ENCODE results near the gene ZFYVE19. TPM values are rescaled to one million over a fixed set of nuclear protein-coding genes. Genes with fewer than 3 reads are reported as not detected.

ZFYVE19 gene
- total RNA-seq, 2 experiments from 2014 or later = 22.8 to 29.3 TPM

DNA sequence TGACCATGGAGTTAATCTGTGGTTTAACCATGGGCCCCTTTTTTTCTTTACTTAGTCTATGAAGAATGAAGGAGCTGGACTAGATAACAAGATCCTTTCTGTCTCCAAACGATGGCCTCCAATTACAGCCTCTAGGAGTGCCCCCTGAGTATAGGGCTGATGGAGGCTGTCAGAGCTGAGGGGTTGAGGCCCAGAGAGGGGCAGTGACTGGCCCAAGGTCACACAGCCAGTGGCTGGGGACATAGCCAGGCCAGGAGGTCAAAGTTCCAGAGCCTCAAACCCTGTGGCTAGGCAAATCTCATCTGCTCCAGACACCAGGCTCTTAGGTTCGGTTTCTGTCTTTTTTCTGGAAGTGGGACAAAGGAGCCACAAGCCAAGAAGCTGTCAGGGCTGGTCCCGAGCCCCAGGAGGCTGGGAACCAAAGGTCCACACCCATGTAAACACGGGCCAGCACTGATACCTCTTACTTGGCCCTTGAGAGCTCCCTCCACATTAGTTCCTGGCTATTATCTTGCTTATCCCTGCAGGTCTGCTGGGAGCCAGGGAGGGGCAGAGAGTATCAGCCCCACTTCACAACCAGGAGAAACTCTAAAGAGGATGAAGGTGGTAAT lies 56.9 kb downstream of the ZFYVE19 start:
- TF ChIP-seq EZH2phosphoT487 (IDR thresholded peaks at IDR 0.05; ENCODE audit: borderline replicate concordance, low read depth, low read length) = no peak
- TF ChIP-seq, protein P1, sequence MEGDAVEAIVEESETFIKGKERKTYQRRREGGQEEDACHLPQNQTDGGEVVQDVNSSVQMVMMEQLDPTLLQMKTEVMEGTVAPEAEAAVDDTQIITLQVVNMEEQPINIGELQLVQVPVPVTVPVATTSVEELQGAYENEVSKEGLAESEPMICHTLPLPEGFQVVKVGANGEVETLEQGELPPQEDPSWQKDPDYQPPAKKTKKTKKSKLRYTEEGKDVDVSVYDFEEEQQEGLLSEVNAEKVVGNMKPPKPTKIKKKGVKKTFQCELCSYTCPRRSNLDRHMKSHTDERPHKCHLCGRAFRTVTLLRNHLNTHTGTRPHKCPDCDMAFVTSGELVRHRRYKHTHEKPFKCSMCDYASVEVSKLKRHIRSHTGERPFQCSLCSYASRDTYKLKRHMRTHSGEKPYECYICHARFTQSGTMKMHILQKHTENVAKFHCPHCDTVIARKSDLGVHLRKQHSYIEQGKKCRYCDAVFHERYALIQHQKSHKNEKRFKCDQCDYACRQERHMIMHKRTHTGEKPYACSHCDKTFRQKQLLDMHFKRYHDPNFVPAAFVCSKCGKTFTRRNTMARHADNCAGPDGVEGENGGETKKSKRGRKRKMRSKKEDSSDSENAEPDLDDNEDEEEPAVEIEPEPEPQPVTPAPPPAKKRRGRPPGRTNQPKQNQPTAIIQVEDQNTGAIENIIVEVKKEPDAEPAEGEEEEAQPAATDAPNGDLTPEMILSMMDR (conservative IDR thresholded peaks at IDR 0.05; ENCODE audit: low read length) = no peak
- H2AFZ ChIP-seq (ENCODE audit: low read length) = no peak overlapping the region
- CTCF ChIA-PET (ENCODE audit: unreplicated experiment) = no interaction called here

More for the DNA sequence above, 56.9 kb downstream of the ZFYVE19 start:
- no peak overlapping the region for H3K27ac ChIP-seq (ENCODE audit: low read depth, low read length, poor library complexity, severe bottlenecking)
- H3K4me3 ChIP-seq (ENCODE audit: low read depth, low read length, poor library complexity, severe bottlenecking) = no peak overlapping the region
- no peaks in the 10 kb centered on the region for H3K9me2 ChIP-seq (ENCODE audit: insufficient read depth, low read length)
- peaks cover 7% of the 10 kb centered on the region for H3K4me1 ChIP-seq (ENCODE audit: insufficient read depth, low read length, poor library complexity, severe bottlenecking)
- no peaks in the 10 kb centered on the region for H3K9me3 ChIP-seq (ENCODE audit: low read length)
- BruUV-seq (replicated peaks) = no TSS peak
- POLR2A ChIA-PET = no interaction called here
- no peaks in the 10 kb centered on the region for H3K36me3 ChIP-seq (ENCODE audit: insufficient read depth, low read length)
- no peaks in the 10 kb centered on the region for H4K20me1 ChIP-seq (ENCODE audit: insufficient read depth, low read length)
- no peaks in the 10 kb centered on the region for H3K79me2 ChIP-seq (ENCODE audit: insufficient read depth, low read depth, low read length)
- DNase-seq (ENCODE audit: low spot score) = no peak
- intact Hi-C loops (cut with micrococcal nuclease; ENCODE audit: unreplicated experiment) = no loop called here
- no peak overlapping the region for H3K4me2 ChIP-seq (ENCODE audit: low read length)

Small RNAs within 50 kb of the gene (small RNA-seq; reads per million reads assigned to genes)
- gene SUMO2P15 = not detected

Other genes starting within 250 kb of the ZFYVE19 start
- 10.3 and 15.1 TPM in 2 replicates for gene CCDC32, start 242.0 kb upstream of the ZFYVE19 start, total RNA-seq (2014; rRNA removed; shearing (Covaris generic))
- gene CCDC32, start 242.0 kb upstream of the ZFYVE19 start, total RNA-seq (2022) = 14.3 and 14.9 TPM in 2 replicates
- 26.4 and 27.7 TPM in 2 replicates for gene RPUSD2, start 237.8 kb upstream of the ZFYVE19 start, total RNA-seq (2014; rRNA removed; shearing (Covaris generic))
- gene RPUSD2, start 237.8 kb upstream of the ZFYVE19 start, total RNA-seq (2022) = 15.7 and 18.9 TPM in 2 replicates
- gene KNL1, start 212.8 kb upstream of the ZFYVE19 start, total RNA-seq (2014; rRNA removed; shearing (Covaris generic)) = 51.3 and 66.9 TPM in 2 replicates
- 58.7 and 62.3 TPM in 2 replicates for gene KNL1, start 212.8 kb upstream of the ZFYVE19 start, total RNA-seq (2022)
- gene RAD51, start 111.9 kb upstream of the ZFYVE19 start, total RNA-seq (2014; rRNA removed; shearing (Covaris generic)) = 45.8 and 61.9 TPM in 2 replicates
- 86.8 and 107 TPM in 2 replicates for gene RAD51, start 111.9 kb upstream of the ZFYVE19 start, total RNA-seq (2022)
- 10.7 and 14.9 TPM in 2 replicates for gene RMDN3, start 51.8 kb upstream of the ZFYVE19 start, total RNA-seq (2014; rRNA removed; shearing (Covaris generic))
- 21.5 and 23.7 TPM in 2 replicates for gene RMDN3, start 51.8 kb upstream of the ZFYVE19 start, total RNA-seq (2022)
- gene GCHFR, start 43.0 kb upstream of the ZFYVE19 start, total RNA-seq (2014; rRNA removed; shearing (Covaris generic)) = 97.4 and 113 TPM in 2 replicates
- 66.0 and 75.7 TPM in 2 replicates for gene GCHFR, start 43.0 kb upstream of the ZFYVE19 start, total RNA-seq (2022)
- gene C15orf62, start 37.1 kb upstream of the ZFYVE19 start, total RNA-seq (2014; rRNA removed; shearing (Covaris generic)) = 4.0 and 4.7 TPM in 2 replicates
- gene C15orf62, start 37.1 kb upstream of the ZFYVE19 start, total RNA-seq (2022) = 2.4 and 2.7 TPM in 2 replicates
- gene DNAJC17, start 384 bp downstream of the ZFYVE19 start, total RNA-seq (2014; rRNA removed; shearing (Covaris generic)) = 24.2 and 39.2 TPM in 2 replicates
- 38.8 and 39.9 TPM in 2 replicates for gene DNAJC17, start 384 bp downstream of the ZFYVE19 start, total RNA-seq (2022)
- not detected in 2 replicates for gene PPP1R14D, start 21.6 kb downstream of the ZFYVE19 start, total RNA-seq (2014; rRNA removed; shearing (Covaris generic))
- not detected in 2 replicates for gene PPP1R14D, start 21.6 kb downstream of the ZFYVE19 start, total RNA-seq (2022)
- gene SPINT1, start 37.0 kb downstream of the ZFYVE19 start, total RNA-seq (2014; rRNA removed; shearing (Covaris generic)) = 0.10 TPM in 1 of 2 replicates, not detected in the other
- 2.0 and 2.4 TPM in 2 replicates for gene SPINT1, start 37.0 kb downstream of the ZFYVE19 start, total RNA-seq (2022)
- 0.80 and 1.5 TPM in 2 replicates for gene RHOV, start 67.1 kb downstream of the ZFYVE19 start, total RNA-seq (2014; rRNA removed; shearing (Covaris generic))
- 0.63 and 0.85 TPM in 2 replicates for gene RHOV, start 67.1 kb downstream of the ZFYVE19 start, total RNA-seq (2022)
- 24.5 and 26.2 TPM in 2 replicates for gene VPS18, start 87.4 kb downstream of the ZFYVE19 start, total RNA-seq (2014; rRNA removed; shearing (Covaris generic))
- gene VPS18, start 87.4 kb downstream of the ZFYVE19 start, total RNA-seq (2022) = 26.4 and 30.7 TPM in 2 replicates
- gene DLL4, start 122.3 kb downstream of the ZFYVE19 start, total RNA-seq (2014; rRNA removed; shearing (Covaris generic)) = 0.19 TPM in 1 of 2 replicates, not detected in the other
- 0.15 TPM in 1 of 2 replicates, not detected in the other for gene DLL4, start 122.3 kb downstream of the ZFYVE19 start, total RNA-seq (2022)
- gene CHAC1, start 146.4 kb downstream of the ZFYVE19 start, total RNA-seq (2014; rRNA removed; shearing (Covaris generic)) = 40.4 and 41.4 TPM in 2 replicates
- gene CHAC1, start 146.4 kb downstream of the ZFYVE19 start, total RNA-seq (2022) = 35.3 and 55.6 TPM in 2 replicates

Data from OCI-LY7 (cell line).